OCI-LY7 (cell line): Measurements from ENCODE around the gene SRC. TPM values are rescaled to one million over a fixed set of nuclear protein-coding genes. Genes with fewer than 3 reads are reported as not detected.

Source experiments
- BruUV-seq: library from RNA; stranded (reverse); fragments of 400-500 nt; replicated peaks from 2 replicates; lab custom pipeline; 2021; lab: Mats Ljungman, UMichigan
- CTCF ChIA-PET: fragments of 300-600 bp; sonication (Branson Sonifier 250); formaldehyde crosslinking; loops from one replicate; lab custom pipeline; 2022; ENCODE audit warnings: antibody characterized with exemption; ENCODE audit not compliant: unreplicated experiment; lab: Charles Lee
- POLR2A ChIA-PET: fragments of 300-600 bp; sonication (Branson Sonifier 250); formaldehyde crosslinking; loops from one replicate; lab custom pipeline; 2022; ENCODE audit warnings: antibody characterized with exemption; lab: Charles Lee
- DNase-seq: peaks from one replicate; pipeline ENCODE4 v3.0.0-alpha.2; 2015; ENCODE audit warnings: low spot score
- H2AFZ ChIP-seq: fragments of 200-600 bp; sonication (generic), shearing (Covaris generic); 2 replicates; pipeline ENCODE4 v1.6.1; 2014; ENCODE audit warnings: mild to moderate bottlenecking, antibody characterized with exemption, low read length, moderate library complexity
- H3K27ac ChIP-seq: fragments of 200-600 bp; sonication (generic); 2 replicates; pipeline ENCODE4 v1.5.1; 2014; ENCODE audit warnings: mixed run types, low read depth, mild to moderate bottlenecking, moderate library complexity, low read length, inconsistent platforms; ENCODE audit not compliant: poor library complexity, severe bottlenecking
- H3K36me3 ChIP-seq: fragments of 200-600 bp; sonication (generic); 2 replicates; pipeline ENCODE4 v1.6.1; 2014; ENCODE audit warnings: mild to moderate bottlenecking, antibody characterized with exemption, low read length, moderate library complexity, mixed read lengths; ENCODE audit not compliant: insufficient read depth
- H3K4me1 ChIP-seq: fragments of 200-600 bp; sonication (generic); 2 replicates; pipeline ENCODE4 v1.5.1; 2014; ENCODE audit warnings: mild to moderate bottlenecking, low read length; ENCODE audit not compliant: insufficient read depth, poor library complexity, severe bottlenecking
- H3K4me2 ChIP-seq: fragments of 200-600 bp; sonication (generic); 2 replicates; pipeline ENCODE4 v1.6.1; 2014; ENCODE audit warnings: mild to moderate bottlenecking, low read length
- H3K4me3 ChIP-seq: fragments of 200-600 bp; sonication (generic); 2 replicates; pipeline ENCODE4 v1.5.1; 2014; ENCODE audit warnings: mild to moderate bottlenecking, low read depth, low read length; ENCODE audit not compliant: poor library complexity, severe bottlenecking
- H3K79me2 ChIP-seq: fragments of 200-600 bp; sonication (generic); 2 replicates; pipeline ENCODE4 v1.6.1; 2016; ENCODE audit warnings: low read depth, mild to moderate bottlenecking, low read length, moderate library complexity, mixed read lengths; ENCODE audit not compliant: insufficient read depth
- H3K9me2 ChIP-seq: fragments of 200-600 bp; sonication (generic); 2 replicates; pipeline ENCODE4 v1.6.1; 2016; ENCODE audit warnings: mild to moderate bottlenecking, low read length, mixed read lengths; ENCODE audit not compliant: insufficient read depth
- H3K9me3 ChIP-seq: fragments of 200-600 bp; sonication (generic); 2 replicates; pipeline ENCODE4 v1.6.1; 2014; ENCODE audit warnings: mild to moderate bottlenecking, mixed run types, low read length, mixed read lengths
- H4K20me1 ChIP-seq: fragments of 200-600 bp; sonication (generic); 2 replicates; pipeline ENCODE4 v1.6.1; 2014; ENCODE audit warnings: mild to moderate bottlenecking, antibody characterized with exemption, low read length, moderate library complexity, mixed read lengths; ENCODE audit not compliant: insufficient read depth
- CTCF ChIP-seq: fragments of 200-600 bp; sonication (generic); conservative IDR thresholded peaks from 2 replicates; pipeline ENCODE4 v1.5.1; 2014; ENCODE audit warnings: mild to moderate bottlenecking, antibody characterized with exemption, low read length, moderate library complexity, mixed read lengths
- EZH2phosphoT487 ChIP-seq: fragments of 200-600 bp; sonication (generic); IDR thresholded peaks from 2 replicates; pipeline ENCODE4 v1.6.1; 2018; ENCODE audit warnings: low read depth, borderline replicate concordance, mild to moderate bottlenecking, mixed run types, antibody characterized with exemption, low read length, moderate library complexity, mixed read lengths
- intact Hi-C: fragments of 100-400 bp; cut with micrococcal nuclease; formaldehyde crosslinking; loops from one replicate; pipeline ENCODE4 v1.10.0; 2022; ENCODE audit not compliant: unreplicated experiment
- total RNA-seq, 2 experiments: library from RNA; depleted of rRNA in 1 of 2; stranded (reverse); fragments of >200 nt in 1 of 2; shearing (Covaris generic) in 1 of 2; gene quantifications; 2 replicates each; pipeline ENCODE4 v1.2.3, GENCODE V29; 2014 to 2022

SRC gene
- total RNA-seq, 2 experiments from 2014 or later = 0.72 to 3.7 TPM

- Histone ChIP-seq H3K79me2 (no peaks in the 10 kb centered on the region), H3K4me2 (peak overlapping the region; percentile 65), H3K4me1 (peaks cover 39% of the 10 kb centered on the region), H4K20me1 (no peaks in the 10 kb centered on the region), H3K9me3 (no peaks in the 10 kb centered on the region), H3K27ac (peak overlapping the region; percentile 81), H3K9me2 (no peaks in the 10 kb centered on the region), H2AFZ (peak overlapping the region; percentile 30; the same call in 1 of the 2 replicates), H3K4me3 (peak overlapping the region; percentile 40), H3K36me3 (peaks cover 14% of the 10 kb centered on the region; the same call in 1 of the 2 replicates)
- intact Hi-C loops = loop anchor here (5.0 kb wide), 1 partner anchor 66 kb away; no protein-coding TSS in a partner anchor
- ChIA-PET POLR2A (interaction anchor here (0.8 kb wide), 2 partner anchors 18 to 39 kb away, joined by 3 read pairs; no protein-coding TSS in a partner anchor), CTCF (no interaction called here)
- TF ChIP-seq EZH2phosphoT487 (no peak), CTCF (no peak)
- no TSS peak for BruUV-seq
- DNase-seq = peak; percentile 76
These were observed 29.7 kb upstream of the SRC start for GRCh38 chr20:37316116-37316774.

DNA sequence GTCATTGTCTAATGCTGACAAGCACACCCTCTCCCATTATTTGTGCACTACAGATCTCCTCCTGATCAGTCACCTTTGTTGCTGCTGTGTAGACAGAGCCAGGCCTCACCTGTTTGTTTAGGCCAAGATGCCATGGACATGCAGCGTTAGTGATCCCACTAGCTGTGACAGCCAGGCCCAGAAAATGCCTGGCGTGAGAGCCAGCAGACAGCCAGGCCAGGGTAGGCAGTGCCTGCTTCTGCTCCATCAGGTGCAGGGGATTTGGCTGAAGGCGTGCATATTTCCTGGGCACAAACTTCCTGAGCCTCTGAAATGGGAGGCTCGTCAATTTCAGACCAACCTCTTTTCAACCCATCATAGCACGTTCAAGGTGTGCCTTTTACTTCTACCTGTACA lies 29.2 kb upstream of the SRC start:
- ChIA-PET CTCF (no interaction called here), POLR2A (no interaction called here)
- TSS peak; percentile 66 for BruUV-seq
- Histone ChIP-seq H3K4me2 (peak overlapping the region; percentile 65), H3K4me1 (peaks cover 39% of the 10 kb centered on the region), H3K9me3 (no peaks in the 10 kb centered on the region), H3K36me3 (peaks cover 14% of the 10 kb centered on the region; the same call in 1 of the 2 replicates), H3K9me2 (no peaks in the 10 kb centered on the region), H2AFZ (peak overlapping the region; percentile 30; the same call in 1 of the 2 replicates), H3K79me2 (no peaks in the 10 kb centered on the region), H3K4me3 (peak overlapping the region; percentile 40), H4K20me1 (no peaks in the 10 kb centered on the region), H3K27ac (peak overlapping the region; percentile 81)
- TF ChIP-seq CTCF (no peak), EZH2phosphoT487 (no peak)
- no peak for DNase-seq
- intact Hi-C loops = loop anchor here (5.0 kb wide), 1 partner anchor 66 kb away; no protein-coding TSS in a partner anchor

DNA sequence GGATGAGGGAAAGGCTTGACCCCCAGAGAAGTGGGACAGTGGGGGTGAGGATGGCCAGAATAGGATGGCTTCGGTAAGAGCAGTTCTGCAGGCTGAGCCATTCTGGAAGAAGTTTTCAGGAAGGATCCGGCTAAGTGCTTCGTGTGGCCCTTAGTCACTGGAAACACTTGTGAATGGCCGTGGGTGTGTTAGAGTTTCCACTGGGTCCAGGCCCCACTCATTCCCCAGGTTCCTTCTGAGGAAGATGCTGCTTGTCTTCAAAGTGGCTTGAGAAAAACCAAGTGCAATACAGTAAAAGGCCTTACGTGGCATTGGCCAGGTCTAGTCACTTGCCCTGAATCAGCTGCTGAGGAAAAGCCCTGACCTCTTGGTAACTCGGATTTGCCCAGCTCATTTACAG lies 28.6 kb upstream of the SRC start:
- ChIA-PET POLR2A (interaction anchor here (1.3 kb wide), 1 partner anchor 28 kb away, joined by 3 read pairs; the partner anchor contains the start of gene MANBAL), CTCF (no interaction called here)
- H3K36me3 ChIP-seq = peaks cover 14% of the 10 kb centered on the region; the same call in 1 of the 2 replicates
- H3K9me2 ChIP-seq = no peaks in the 10 kb centered on the region
- no peak overlapping the region for H2AFZ ChIP-seq
- intact Hi-C loops = loop anchor here (5.0 kb wide), 1 partner anchor 65 kb away; no protein-coding TSS in a partner anchor
- H3K4me3 ChIP-seq = no peak overlapping the region
- no peaks in the 10 kb centered on the region for H3K79me2 ChIP-seq
- H4K20me1 ChIP-seq = no peaks in the 10 kb centered on the region
- peaks cover 39% of the 10 kb centered on the region for H3K4me1 ChIP-seq
- H3K9me3 ChIP-seq = peaks cover 4% of the 10 kb centered on the region
- H3K27ac ChIP-seq = peak overlapping the region; percentile 81
- BruUV-seq = no TSS peak
- no peak overlapping the region for H3K4me2 ChIP-seq
- TF ChIP-seq EZH2phosphoT487 (no peak), CTCF (no peak)
- no peak for DNase-seq
